IMR-90 (cell line): ENCODE measurements around the gene LGALS3. TPM values are rescaled to one million over a fixed set of nuclear protein-coding genes. Genes with fewer than 3 reads are reported as not detected.

ENCODE experiments used
- ATAC-seq: fragments of 200-7000 bp; cut with Tn5 transposase; 2 replicates; pipeline ENCODE4 v1.9.1; 2020; ENCODE audit warnings: low read depth, mild to moderate bottlenecking, moderate library complexity
- BruUV-seq: library from RNA; stranded (reverse); fragments of 400-500 nt; replicated peaks from 2 replicates; lab custom pipeline; 2021; lab: Mats Ljungman, UMichigan
- CTCF ChIA-PET: fragments of 300-600 bp; formaldehyde crosslinking; extraction: SDS; loops from one replicate; lab custom pipeline; 2021; ENCODE audit warnings: antibody characterized with exemption; lab: Yijun Ruan, JAX
- POLR2A ChIA-PET: fragments of 300-600 bp; sonication (Branson Sonifier 250); formaldehyde crosslinking; loops from one replicate; lab custom pipeline; 2022; ENCODE audit warnings: antibody characterized with exemption; ENCODE audit not compliant: unreplicated experiment; lab: Charles Lee
- DNase-seq: peaks from one replicate; pipeline ENCODE4 v3.0.0; 2013
- H2AFZ ChIP-seq: replicated peaks from 2 replicates; pipeline ENCODE3; 2013; ENCODE audit warnings: low read length, mild to moderate bottlenecking; ENCODE audit not compliant: poor library complexity
- H2AK5ac ChIP-seq: 2 replicates; pipeline ENCODE4 v1.6.1; 2013; ENCODE audit warnings: low read depth, low read length, inconsistent platforms
- H2AK9ac ChIP-seq: replicated peaks from 2 replicates; pipeline ENCODE3; 2013; ENCODE audit warnings: mild to moderate bottlenecking, low read depth, low read length, moderate library complexity; ENCODE audit not compliant: poor library complexity
- H2BK120ac ChIP-seq: 2 replicates; pipeline ENCODE4 v1.6.1; 2013; ENCODE audit warnings: low read depth, low read length, inconsistent platforms
- H2BK15ac ChIP-seq: 3 replicates; pipeline ENCODE4 v1.6.1; 2013; ENCODE audit warnings: low read depth, low read length, inconsistent platforms
- H2BK20ac ChIP-seq: 2 replicates; pipeline ENCODE4 v1.6.1; 2013; ENCODE audit warnings: low read depth, mild to moderate bottlenecking, inconsistent platforms, low read length, moderate library complexity
- H2BK5ac ChIP-seq: 2 replicates; pipeline ENCODE4 v1.6.1; 2013; ENCODE audit warnings: mild to moderate bottlenecking, low read depth, low read length, inconsistent platforms; ENCODE audit not compliant: poor library complexity, severe bottlenecking
- H3K14ac ChIP-seq: replicated peaks from 2 replicates; pipeline ENCODE4 v1.6.1; 2013; ENCODE audit warnings: low read depth, low read length, inconsistent platforms
- H3K18ac ChIP-seq: 2 replicates; pipeline ENCODE4 v1.6.1; 2013; ENCODE audit warnings: low read depth, low read length, control low read depth
- H3K23ac ChIP-seq: 2 replicates; pipeline ENCODE4 v1.6.1; 2013; ENCODE audit warnings: low read depth, low read length, inconsistent platforms
- H3K27ac ChIP-seq: 2 replicates; pipeline ENCODE4 v1.5.1; 2013; ENCODE audit warnings: mild to moderate bottlenecking, control low read depth, low read length; ENCODE audit not compliant: insufficient read depth
- H3K27me3 ChIP-seq: 2 replicates; pipeline ENCODE4 v1.6.1; 2013; ENCODE audit warnings: low read length; ENCODE audit not compliant: control insufficient read depth, insufficient read depth
- H3K36me3 ChIP-seq: 2 replicates; pipeline ENCODE4 v1.6.1; 2013; ENCODE audit warnings: low read length, mixed read lengths; ENCODE audit not compliant: control insufficient read depth, insufficient read depth
- H3K4ac ChIP-seq: 2 replicates; pipeline ENCODE4 v1.6.1; 2013; ENCODE audit warnings: low read depth, low read length, inconsistent platforms
- H3K4me1 ChIP-seq: 2 replicates; pipeline ENCODE4 v1.6.1; 2013; ENCODE audit warnings: low read length, mixed read lengths; ENCODE audit not compliant: control insufficient read depth, insufficient read depth
- H3K4me2 ChIP-seq: 2 replicates; pipeline ENCODE4 v1.6.1; 2013; ENCODE audit warnings: low read depth, mild to moderate bottlenecking, control low read depth, low read length, moderate library complexity
- H3K4me3 ChIP-seq: 2 replicates; pipeline ENCODE4 v1.5.1; 2013; ENCODE audit warnings: low read depth, mild to moderate bottlenecking, control low read depth, low read length, moderate library complexity; ENCODE audit not compliant: insufficient read depth
- H3K56ac ChIP-seq: 2 replicates; pipeline ENCODE4 v1.6.1; 2013; ENCODE audit warnings: low read length, inconsistent platforms; ENCODE audit not compliant: insufficient read depth; ENCODE audit errors: extremely low read depth
- H3K79me1 ChIP-seq, 2 experiments: 2 replicates each; pipeline ENCODE4 v1.6.1; 2013; ENCODE audit warnings: low read length in 2 of 2, inconsistent platforms in 1 of 2, low read depth in 1 of 2
- H3K9ac ChIP-seq: 2 replicates; pipeline ENCODE4 v1.6.1; 2013; ENCODE audit warnings: low read depth, low read length, control low read depth
- H3K9me1 ChIP-seq: 2 replicates; pipeline ENCODE4 v1.6.1; 2013; ENCODE audit warnings: low read length, inconsistent platforms; ENCODE audit not compliant: insufficient read depth
- H3K9me3 ChIP-seq: 2 replicates; pipeline ENCODE4 v1.6.1; 2013; ENCODE audit warnings: low read length; ENCODE audit not compliant: control insufficient read depth, insufficient read depth
- H4K20me1 ChIP-seq: 2 replicates; pipeline ENCODE4 v1.6.1; 2013; ENCODE audit warnings: low read length, inconsistent platforms; ENCODE audit not compliant: insufficient read depth
- H4K5ac ChIP-seq: 2 replicates; pipeline ENCODE4 v1.6.1; 2013; ENCODE audit warnings: mild to moderate bottlenecking, low read depth, low read length, control low read depth
- H4K8ac ChIP-seq, 2 experiments: 2 replicates each; pipeline ENCODE4 v1.6.1; 2013; ENCODE audit warnings: low read depth in 2 of 2, low read length in 2 of 2, control low read depth in 1 of 2, inconsistent platforms in 1 of 2
- H4K91ac ChIP-seq: 2 replicates; pipeline ENCODE4 v1.6.1; 2013; ENCODE audit warnings: low read depth, low read length, inconsistent platforms; ENCODE audit not compliant: insufficient read depth
- WGBS, 2 experiments: methylation state at CpG; one replicate each; pipeline versions ENCODE4 v1.1.5 to v1.1.7; 2013; ENCODE audit warnings: missing lambda C conversion rate in 2 of 2; ENCODE audit not compliant: insufficient read length in 1 of 2; ENCODE audit errors: extremely low coverage in 2 of 2; 5-methylcytosine and 5-hydroxymethylcytosine counted together
- dilution Hi-C: fragments of 300-500 bp; cut with HindIII; formaldehyde crosslinking; loops from one replicate; pipeline ENCODE4 v1.14.3; 2018; ENCODE audit warnings: low sequenced_read_pairs; ENCODE audit not compliant: unreplicated experiment
- in situ Hi-C: fragments of 300-500 bp; cut with MboI; formaldehyde crosslinking; loops from 3 replicates; pipeline ENCODE4 v1.14.3; 2019; ENCODE audit warnings: low sequenced_read_pairs, inconsistent platforms, mixed read lengths
- intact Hi-C: fragments of 100-400 bp; cut with micrococcal nuclease; formaldehyde crosslinking; loops from 2 replicates; pipeline ENCODE4 v1.10.0; 2022
- polyA plus RNA-seq, 3 experiments: library from polyadenylated mRNA; depleted of rRNA; stranded (reverse); fragments of >200 nt; gene quantifications; 2 replicates each; pipeline ENCODE4 v1.2.3, GENCODE V29; 2012; ENCODE audit warnings: low replicate concordance in 1 of 3
- total RNA-seq: library from RNA; depleted of rRNA; stranded (reverse); fragments of >200 nt; gene quantifications from 2 replicates; pipeline ENCODE4 v1.2.3, GENCODE V29; 2012
- TF ChIP-seq, protein P1 (sequence below): conservative IDR thresholded peaks from 2 replicates; pipeline ENCODE4 v1.5.1; 2012; ENCODE audit warnings: mild to moderate bottlenecking, low read depth, low read length, improper control_type of control experiment

LGALS3 gene
- total and polyA plus RNA-seq, 2 of the 4 experiments (the other 2 are of a cell fraction): 84.4 to 171 TPM

DNA sequence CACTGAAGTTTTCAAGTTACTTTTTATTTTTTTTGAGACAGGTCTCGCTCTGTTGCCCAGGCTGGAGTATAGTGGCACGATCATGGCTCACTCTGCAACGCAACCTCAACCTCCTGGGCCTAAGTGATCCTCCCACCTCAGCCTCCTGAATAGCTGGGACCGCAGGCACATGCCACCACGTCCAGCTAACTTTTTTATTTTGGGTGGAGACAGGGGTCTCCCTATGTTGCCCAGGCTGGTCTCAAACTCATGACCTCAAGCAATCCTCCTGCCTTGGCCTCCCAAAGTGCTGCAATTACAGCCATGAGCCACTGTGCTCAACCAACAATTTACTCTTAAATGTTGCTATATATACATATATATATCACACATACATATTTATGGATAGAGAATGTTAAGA is 27.4 kb upstream of the LGALS3 start:
- Histone ChIP-seq H3K4me3 (no peak overlapping the region), H2BK5ac (peak overlapping the region; percentile 97), H2BK20ac (peak overlapping the region; percentile 87), H3K4me2 (no peak overlapping the region), H3K9me1 (peaks cover 18% of the 10 kb centered on the region), H3K9ac (no peak overlapping the region), H3K14ac (peak overlapping the region; percentile 84), H3K4ac (peak overlapping the region; percentile 93), H3K18ac (peak overlapping the region; percentile 97), H2BK120ac (peak overlapping the region; percentile 99), H2AK5ac (peak overlapping the region; percentile 94), H4K91ac (peak overlapping the region; percentile 81), H4K20me1 (no peaks in the 10 kb centered on the region), H3K79me1 (peaks cover 2 to 17% of the 10 kb centered on the region in 2 experiments; a peak in 3 of 4 replicates), H3K9me3 (peaks cover 7% of the 10 kb centered on the region), H3K27me3 (no peaks in the 10 kb centered on the region), H4K8ac (peak overlapping the region in 1 of 2 experiments; percentile 90; a peak in 2 of 4 replicates), H4K5ac (peak overlapping the region; percentile 94), H3K36me3 (no peaks in the 10 kb centered on the region), H2BK15ac (peak overlapping the region; percentile 93; the same call in 2 of the 3 replicates), H3K27ac (peak overlapping the region; percentile 96), H3K56ac (no peak overlapping the region), H2AFZ (no peak overlapping the region), H2AK9ac (no peak overlapping the region), H3K4me1 (peaks cover 17% of the 10 kb centered on the region), H3K23ac (no peak overlapping the region)
- intact Hi-C loops: loop anchor here (2.0 to 5.0 kb wide), 3 partner anchors 21 to 51 kb away; no protein-coding TSS in a partner anchor
- ATAC-seq: peak; percentile 19; the same call in 1 of the 2 replicates
- ChIA-PET CTCF (interaction anchor here (1.1 to 1.6 kb wide), 2 partner anchors 7 to 50 kb away, joined by 3 to 9 read pairs; partner anchors contain the start of gene MAPK1IP1L), POLR2A (interaction anchor here (0.6 kb wide), 1 partner anchor 9 kb away, joined by 10 read pairs; no protein-coding TSS in a partner anchor)
- dilution Hi-C loops: no loop called here
- in situ Hi-C loops: no loop called here
- WGBS, 2 experiments: no CpG with 5 or more reads among the region's 5 CpGs
- BruUV-seq: no TSS peak
- no peak for DNase-seq
- TF ChIP-seq, protein P1, sequence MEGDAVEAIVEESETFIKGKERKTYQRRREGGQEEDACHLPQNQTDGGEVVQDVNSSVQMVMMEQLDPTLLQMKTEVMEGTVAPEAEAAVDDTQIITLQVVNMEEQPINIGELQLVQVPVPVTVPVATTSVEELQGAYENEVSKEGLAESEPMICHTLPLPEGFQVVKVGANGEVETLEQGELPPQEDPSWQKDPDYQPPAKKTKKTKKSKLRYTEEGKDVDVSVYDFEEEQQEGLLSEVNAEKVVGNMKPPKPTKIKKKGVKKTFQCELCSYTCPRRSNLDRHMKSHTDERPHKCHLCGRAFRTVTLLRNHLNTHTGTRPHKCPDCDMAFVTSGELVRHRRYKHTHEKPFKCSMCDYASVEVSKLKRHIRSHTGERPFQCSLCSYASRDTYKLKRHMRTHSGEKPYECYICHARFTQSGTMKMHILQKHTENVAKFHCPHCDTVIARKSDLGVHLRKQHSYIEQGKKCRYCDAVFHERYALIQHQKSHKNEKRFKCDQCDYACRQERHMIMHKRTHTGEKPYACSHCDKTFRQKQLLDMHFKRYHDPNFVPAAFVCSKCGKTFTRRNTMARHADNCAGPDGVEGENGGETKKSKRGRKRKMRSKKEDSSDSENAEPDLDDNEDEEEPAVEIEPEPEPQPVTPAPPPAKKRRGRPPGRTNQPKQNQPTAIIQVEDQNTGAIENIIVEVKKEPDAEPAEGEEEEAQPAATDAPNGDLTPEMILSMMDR: no peak
